Memory B cell (primary cell): ENCODE results near the gene LCTL.
"Not testable (repeated sequence)": the region's sequence is repeated elsewhere in the genome, so short reads cannot be mapped to it uniquely, and the experiment has no call there.

Experiments used
- ATAC-seq: fragments of 150-1000 bp; cut with Tn5 transposase; 2 replicates; pipeline ENCODE4 v1.10.0; 2021; ENCODE audit warnings: low read depth, mild to moderate bottlenecking, moderate library complexity
- DNase-seq, 2 donors: peaks; one replicate each; pipeline ENCODE4 v3.0.0; 2022; ENCODE audit warnings: low spot score in 2 of 2
- H3K27ac Mint-ChIP-seq: one replicate; pipeline ENCODE4 v1.8.0; 2022; ENCODE audit warnings: mild to moderate bottlenecking, moderate library complexity, mixed read lengths
- H3K27me3 Mint-ChIP-seq: one replicate; pipeline ENCODE4 v1.8.0; 2022; ENCODE audit warnings: mixed read lengths
- H3K36me3 Mint-ChIP-seq: one replicate; pipeline ENCODE4 v1.8.0; 2022; ENCODE audit warnings: mild to moderate bottlenecking, mixed read lengths
- H3K4me1 Mint-ChIP-seq: one replicate; pipeline ENCODE4 v1.8.0; 2022; ENCODE audit warnings: mixed read lengths
- H3K4me3 Mint-ChIP-seq: one replicate; pipeline ENCODE4 v1.8.0; 2022; ENCODE audit warnings: mild to moderate bottlenecking, moderate library complexity, mixed read lengths
- H3K9me3 Mint-ChIP-seq: one replicate; pipeline ENCODE4 v1.8.0; 2022; ENCODE audit warnings: mixed read lengths

Gene LCTL

DNA sequence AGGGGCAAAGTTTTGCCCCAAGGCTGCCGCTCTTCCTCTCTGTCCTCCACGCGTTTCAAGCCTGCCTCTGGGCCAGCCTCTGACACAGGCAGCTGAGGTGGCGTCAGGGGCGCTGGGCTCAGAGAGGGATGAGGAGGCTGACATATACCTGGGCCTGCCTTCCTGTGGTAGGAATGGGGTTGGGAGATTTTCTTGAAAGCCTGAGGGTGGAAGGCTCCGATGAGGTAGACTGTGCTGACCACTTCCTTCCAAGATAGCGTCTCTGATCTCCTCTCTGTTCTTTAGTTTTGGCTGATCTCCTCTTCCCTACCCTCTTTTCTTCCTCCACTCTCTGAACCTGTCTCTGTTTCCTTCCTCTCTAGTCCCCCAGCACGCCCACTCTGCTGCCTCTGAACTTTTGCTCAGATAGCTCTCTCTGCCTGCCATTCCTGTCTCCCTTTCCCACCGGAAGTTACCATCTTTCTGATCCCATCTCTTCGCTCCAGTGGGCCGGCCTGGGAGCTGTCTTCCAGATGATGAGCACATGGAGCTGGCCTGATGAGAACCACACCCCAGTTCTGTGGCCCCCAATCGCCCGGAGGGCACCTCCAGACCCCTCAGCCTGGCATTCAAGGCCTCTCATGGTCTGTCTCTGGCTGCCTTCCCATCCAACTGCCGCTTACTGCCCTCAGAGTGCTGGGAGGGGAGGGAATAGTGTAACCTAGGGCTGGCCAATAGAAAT is 32.5 kb upstream of the LCTL start:
- Mint-ChIP-seq H3K27me3 (peaks cover 9% of the 10 kb centered on the region), H3K27ac (no peak overlapping the region), H3K4me3 (no peak overlapping the region), H3K36me3 (no peaks in the 10 kb centered on the region), H3K4me1 (peaks cover 3% of the 10 kb centered on the region), H3K9me3 (no peaks in the 10 kb centered on the region)
- DNase-seq (no peak), ATAC-seq (no peak)

DNA sequence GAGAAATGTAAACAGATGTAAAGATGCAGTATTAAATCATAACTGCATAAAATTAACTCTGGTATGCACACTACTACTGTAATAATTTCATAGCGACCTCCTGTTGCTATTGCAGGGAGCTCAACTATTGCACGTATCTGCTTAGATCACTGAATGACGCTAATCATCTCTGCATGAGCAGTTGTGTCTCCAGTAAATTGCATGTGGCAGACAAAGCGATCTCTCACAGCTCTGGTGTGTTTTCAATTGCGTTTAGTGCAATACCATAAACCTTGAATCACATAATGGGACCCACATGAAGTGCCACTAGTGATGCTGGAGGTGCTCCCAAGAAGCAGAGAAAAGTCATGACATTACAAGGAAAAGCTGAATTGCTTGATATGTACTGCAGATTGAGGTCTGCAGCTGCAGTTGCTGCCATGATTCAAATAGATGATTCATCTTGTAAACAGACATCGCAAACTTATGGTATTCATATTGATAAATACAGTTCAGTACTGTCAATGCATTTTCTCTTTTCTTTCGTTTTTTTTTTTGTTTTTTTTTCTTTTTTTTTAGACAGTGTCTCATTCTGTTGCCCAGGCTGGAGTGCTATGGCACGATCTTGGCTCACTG is 30.2 kb upstream of the LCTL start:
- no peak for ATAC-seq
- Mint-ChIP-seq H3K4me1 (peaks cover 3% of the 10 kb centered on the region), H3K27ac (no peak overlapping the region), H3K27me3 (peaks cover 7% of the 10 kb centered on the region), H3K36me3 (no peaks in the 10 kb centered on the region), H3K4me3 (no peak overlapping the region), H3K9me3 (no peaks in the 10 kb centered on the region)
- DNase-seq = no peak

DNA sequence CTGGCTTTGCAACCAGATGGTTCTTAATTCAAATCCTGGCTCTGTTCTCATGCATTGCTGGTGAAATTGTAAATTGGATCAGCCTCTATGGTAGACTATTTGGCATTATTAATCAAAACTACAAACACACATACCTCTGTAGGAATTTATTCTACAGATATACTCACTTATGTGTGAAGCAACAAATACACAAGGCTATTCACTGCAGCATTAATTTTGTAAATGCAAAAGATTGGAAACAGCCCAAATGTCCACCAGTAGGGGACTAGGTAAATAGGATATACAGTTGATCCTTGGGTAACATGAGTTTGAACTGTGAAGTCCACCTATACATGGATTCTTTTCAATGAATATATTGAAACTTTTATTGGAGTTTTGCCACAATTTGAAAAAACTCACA is 29.5 kb upstream of the LCTL start:
- no peaks in the 10 kb centered on the region for H3K9me3 Mint-ChIP-seq
- ATAC-seq (no peak), DNase-seq (no peak)
- H3K27ac Mint-ChIP-seq = no peak overlapping the region
- H3K36me3 Mint-ChIP-seq = no peaks in the 10 kb centered on the region
- peaks cover 7% of the 10 kb centered on the region for H3K27me3 Mint-ChIP-seq
- H3K4me3 Mint-ChIP-seq = no peak overlapping the region
- H3K4me1 Mint-ChIP-seq = peaks cover 3% of the 10 kb centered on the region

DNA sequence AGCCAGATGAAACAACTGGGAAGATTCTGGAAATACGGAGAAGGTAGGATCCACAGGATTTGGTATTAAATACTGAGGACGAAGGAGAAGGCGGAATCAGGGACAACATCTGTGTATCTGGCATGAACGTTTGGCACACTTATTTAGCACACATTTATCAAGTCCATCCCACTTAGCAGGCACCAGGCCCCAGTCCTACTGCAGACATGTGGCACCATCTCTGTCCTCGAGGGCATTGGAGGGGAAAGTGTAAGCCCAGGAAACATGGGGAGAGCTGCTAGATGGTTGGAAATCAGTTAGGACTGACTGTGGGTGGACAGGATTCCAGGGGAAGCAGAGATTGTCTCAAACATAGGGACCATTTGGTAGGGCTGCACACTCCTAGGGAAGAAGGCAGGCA is 29.0 kb upstream of the LCTL start:
- Mint-ChIP-seq H3K4me3 (no peak overlapping the region), H3K36me3 (no peaks in the 10 kb centered on the region)

DNA sequence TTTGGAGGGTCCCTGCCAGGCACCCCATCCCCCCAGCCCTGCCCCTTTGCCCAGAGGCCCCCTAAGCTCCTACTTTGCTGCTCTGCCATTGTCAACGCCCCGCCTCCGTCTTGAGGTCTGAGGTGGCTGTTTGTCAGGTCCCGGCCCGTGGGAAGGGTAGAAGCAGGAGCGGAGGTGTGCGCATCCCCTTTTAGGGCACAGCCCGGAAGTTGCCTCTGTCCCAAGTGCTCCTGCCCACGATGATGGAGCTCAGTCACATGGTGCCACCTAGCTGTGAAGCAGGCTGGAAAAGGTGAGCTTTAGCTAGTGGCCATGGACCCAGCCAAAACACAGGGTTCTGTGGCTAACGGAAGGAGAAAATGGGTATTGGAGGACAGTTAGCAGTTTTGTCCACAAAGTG is 28.5 kb upstream of the LCTL start:
- peaks cover 7% of the 10 kb centered on the region for H3K27me3 Mint-ChIP-seq
- peaks cover 3% of the 10 kb centered on the region for H3K4me1 Mint-ChIP-seq
- H3K4me3 Mint-ChIP-seq = no peak overlapping the region
- ATAC-seq = no peak
- no peaks in the 10 kb centered on the region for H3K36me3 Mint-ChIP-seq
- no peak for DNase-seq
- no peak overlapping the region for H3K27ac Mint-ChIP-seq
- no peaks in the 10 kb centered on the region for H3K9me3 Mint-ChIP-seq

More for the DNA sequence above, 29.0 kb upstream of the LCTL start:
- ATAC-seq (no peak), DNase-seq (no peak)
- Mint-ChIP-seq H3K4me1 (peaks cover 3% of the 10 kb centered on the region), H3K9me3 (no peaks in the 10 kb centered on the region), H3K27me3 (peaks cover 7% of the 10 kb centered on the region), H3K27ac (no peak overlapping the region)

DNA sequence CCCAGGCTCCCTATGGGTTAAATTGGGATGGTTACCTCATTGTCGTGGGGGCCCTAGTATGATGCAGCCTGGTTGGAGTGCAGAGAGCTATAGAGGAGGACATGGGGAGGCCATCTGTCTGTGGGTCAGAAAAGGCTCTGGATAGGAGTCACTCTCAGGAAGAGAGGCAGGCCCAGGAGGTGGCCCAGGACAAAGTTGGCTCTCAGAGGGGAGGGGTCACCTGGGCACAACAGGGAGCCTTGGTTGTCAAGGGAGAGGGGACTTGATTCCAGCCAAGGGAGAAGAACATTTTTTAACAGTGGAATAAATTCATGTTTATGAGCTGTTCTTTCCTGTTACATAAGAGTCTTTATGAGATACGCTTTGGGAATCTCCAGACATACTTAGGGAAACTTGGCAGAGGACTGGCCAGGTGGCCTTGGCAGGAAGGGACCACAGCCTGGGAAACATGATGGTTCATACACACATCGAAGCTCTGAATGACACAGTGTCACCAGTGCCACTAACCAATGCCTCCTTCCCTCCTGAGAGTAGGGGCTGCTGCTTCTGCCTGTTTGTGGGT is 27.5 kb upstream of the LCTL start:
- no peak overlapping the region for H3K27ac Mint-ChIP-seq
- no peak overlapping the region for H3K4me3 Mint-ChIP-seq

DNA sequence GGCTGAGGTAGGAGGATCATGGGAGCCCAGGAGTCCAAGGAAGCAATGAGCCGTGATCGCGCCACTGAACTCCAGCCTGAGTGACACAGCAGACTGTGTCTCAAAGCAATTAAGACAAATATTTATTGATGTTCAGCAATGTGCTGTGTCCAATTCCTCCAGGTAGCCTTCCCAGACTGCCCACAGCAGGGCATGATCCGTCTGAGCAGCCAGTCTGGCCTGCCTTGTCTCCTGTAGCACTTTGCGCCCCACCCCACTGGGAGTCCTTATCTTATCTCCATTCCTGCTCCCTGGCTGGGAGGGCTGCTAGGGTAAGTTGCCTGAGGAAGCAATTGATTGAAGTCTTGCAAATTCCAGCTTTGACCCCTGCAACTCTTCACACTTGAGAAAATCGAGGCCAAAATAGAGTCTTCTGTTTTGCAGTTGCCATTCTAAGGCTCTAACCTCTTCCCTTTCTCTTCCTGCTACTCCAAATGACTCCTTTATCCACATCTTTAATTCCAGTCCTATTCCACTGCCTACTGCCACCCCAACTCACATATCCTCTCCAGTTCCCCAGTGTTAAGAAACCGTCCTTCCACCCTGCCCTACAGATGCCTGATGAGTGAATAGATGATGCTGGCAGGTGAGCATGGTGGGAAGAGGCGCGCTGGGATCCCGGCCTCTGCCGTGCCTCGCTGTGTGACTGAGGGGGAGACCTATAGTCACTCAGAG is 26.9 kb upstream of the LCTL start:
- DNase-seq (no peak), ATAC-seq (no peak)
- H3K4me1 Mint-ChIP-seq = no peaks in the 10 kb centered on the region
- no peak overlapping the region for H3K4me3 Mint-ChIP-seq
- peaks cover 8% of the 10 kb centered on the region for H3K27me3 Mint-ChIP-seq
- H3K36me3 Mint-ChIP-seq = no peaks in the 10 kb centered on the region
- no peaks in the 10 kb centered on the region for H3K9me3 Mint-ChIP-seq
- no peak overlapping the region for H3K27ac Mint-ChIP-seq

More for the DNA sequence above, 27.5 kb upstream of the LCTL start:
- no peaks in the 10 kb centered on the region for H3K36me3 Mint-ChIP-seq
- H3K27me3 Mint-ChIP-seq = peaks cover 5% of the 10 kb centered on the region
- H3K9me3 Mint-ChIP-seq = no peaks in the 10 kb centered on the region
- DNase-seq = no peak
- peaks cover 1% of the 10 kb centered on the region for H3K4me1 Mint-ChIP-seq
- ATAC-seq = no peak

DNA sequence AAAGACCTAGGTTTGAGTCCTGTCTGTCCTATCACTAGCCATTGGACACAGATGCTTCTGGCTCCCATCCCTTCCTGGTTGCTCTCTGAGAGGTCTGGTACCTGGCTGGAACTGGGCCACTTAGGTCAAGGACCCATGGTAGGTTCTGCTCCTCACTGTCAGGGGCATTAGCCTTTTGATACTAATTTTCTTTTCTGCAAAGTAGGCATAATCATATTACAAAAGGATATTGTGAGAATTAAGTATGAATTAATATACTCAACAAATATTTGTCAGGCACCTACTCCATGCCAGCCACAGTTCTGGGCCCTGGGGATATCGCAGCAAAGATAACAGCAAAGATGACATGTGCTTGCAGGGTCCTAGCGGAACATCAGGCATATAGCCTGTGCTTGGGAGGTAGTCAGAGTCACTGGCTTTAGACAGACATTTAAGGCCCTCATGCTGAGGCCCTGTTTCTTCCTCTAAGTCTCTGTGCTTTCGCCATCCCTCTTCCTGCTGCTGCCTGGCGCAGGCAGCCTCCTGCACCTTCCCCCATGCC is 25.6 kb upstream of the LCTL start:
- DNase-seq (no peak), ATAC-seq (no peak)
- Mint-ChIP-seq H3K4me1 (no peaks in the 10 kb centered on the region), H3K27ac (no peak overlapping the region), H3K36me3 (no peaks in the 10 kb centered on the region), H3K9me3 (no peaks in the 10 kb centered on the region), H3K27me3 (peaks cover 12% of the 10 kb centered on the region), H3K4me3 (no peak overlapping the region)

DNA sequence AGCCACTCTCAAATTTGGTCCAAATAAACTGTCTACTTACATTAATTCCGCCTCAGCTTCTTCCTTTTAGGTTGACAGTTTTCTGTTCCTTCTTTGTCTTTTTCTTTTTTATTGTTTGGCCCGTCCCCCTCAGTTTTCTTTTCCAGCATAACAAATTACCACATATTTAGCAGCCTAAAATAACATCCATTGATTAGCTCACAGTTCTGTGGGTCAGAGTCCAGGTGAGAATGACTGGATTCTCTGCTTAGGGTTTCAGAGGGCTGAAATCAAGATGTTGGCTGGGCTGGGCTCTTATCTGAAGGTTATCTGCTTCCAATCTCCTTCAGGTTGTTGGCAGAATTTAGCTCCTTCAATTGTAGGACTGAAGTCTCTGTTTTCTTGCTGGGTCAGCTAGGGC is 24.6 kb upstream of the LCTL start:
- Mint-ChIP-seq H3K27me3 (peaks cover 14% of the 10 kb centered on the region), H3K4me3 (no peak overlapping the region), H3K9me3 (no peaks in the 10 kb centered on the region), H3K4me1 (no peaks in the 10 kb centered on the region), H3K27ac (no peak overlapping the region), H3K36me3 (no peaks in the 10 kb centered on the region)
- ATAC-seq (no peak), DNase-seq (no peak)

DNA sequence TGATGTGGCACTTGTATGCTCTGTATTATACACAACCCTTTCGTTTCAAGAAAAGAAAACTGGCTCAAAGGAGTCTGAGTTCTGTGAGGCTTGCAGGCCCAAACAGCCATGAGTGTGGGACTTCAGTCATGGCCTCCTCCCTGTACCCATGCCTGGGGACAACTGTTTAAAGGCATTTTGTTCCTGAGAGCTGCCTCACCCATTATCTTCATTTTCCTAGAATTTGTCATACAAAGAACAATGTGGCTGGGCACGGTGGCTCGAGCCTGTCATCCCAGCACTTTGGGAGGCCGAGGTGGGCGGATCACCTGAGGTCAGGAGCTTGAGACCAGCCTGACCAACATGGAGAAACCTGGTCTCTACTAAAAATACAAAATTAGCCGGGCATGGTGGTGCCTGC is 23.6 kb upstream of the LCTL start:
- H3K36me3 Mint-ChIP-seq, H3K4me1 Mint-ChIP-seq, DNase-seq, H3K27ac Mint-ChIP-seq, H3K4me3 Mint-ChIP-seq, H3K9me3 Mint-ChIP-seq, ATAC-seq: not testable (repeated sequence)
- peaks cover 14% of the 10 kb centered on the region for H3K27me3 Mint-ChIP-seq

DNA sequence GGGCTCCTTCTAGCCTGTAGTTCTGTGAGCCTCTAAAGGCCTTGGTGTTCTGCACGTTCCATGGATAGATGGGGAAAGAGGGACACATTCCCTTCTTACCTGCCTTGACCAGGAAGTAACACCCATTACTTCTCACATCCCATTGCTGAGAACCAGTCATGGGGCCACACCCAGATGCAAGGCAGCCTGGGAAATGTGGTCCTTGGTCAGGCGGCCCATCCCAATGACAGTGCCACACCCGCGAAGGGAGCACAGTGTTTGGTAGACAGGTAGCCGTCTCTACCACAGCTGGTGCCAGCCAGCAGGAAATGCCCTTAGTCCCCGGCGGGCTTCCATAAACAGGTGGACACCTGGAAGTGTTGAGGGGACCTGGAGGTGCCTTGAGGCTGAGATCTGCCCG is 23.2 kb upstream of the LCTL start:
- ATAC-seq (no peak), DNase-seq (no peak)
- H3K4me3 Mint-ChIP-seq = no peak overlapping the region
- no peak overlapping the region for H3K27ac Mint-ChIP-seq
- no peaks in the 10 kb centered on the region for H3K36me3 Mint-ChIP-seq
- no peaks in the 10 kb centered on the region for H3K4me1 Mint-ChIP-seq
- peaks cover 15% of the 10 kb centered on the region for H3K27me3 Mint-ChIP-seq
- H3K9me3 Mint-ChIP-seq = no peaks in the 10 kb centered on the region

DNA sequence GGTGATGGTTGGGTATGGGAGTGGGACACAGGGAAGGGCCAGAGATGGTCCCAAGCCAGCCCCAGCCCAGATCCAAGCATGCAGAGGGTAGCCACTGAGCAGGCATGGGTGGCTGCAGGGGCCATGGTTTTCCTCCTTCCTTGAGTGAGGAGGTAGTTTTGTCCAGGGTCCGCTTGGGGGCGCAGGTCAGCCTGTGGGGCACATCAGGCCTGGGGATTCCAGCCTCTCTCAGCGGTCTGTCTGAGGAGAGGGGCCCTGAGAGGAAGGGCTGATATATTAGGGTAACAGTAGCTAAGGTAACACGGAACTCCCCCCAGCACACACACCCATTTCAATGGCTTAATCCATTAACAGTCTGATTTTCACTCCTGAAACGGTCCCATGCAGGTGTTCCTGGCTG is 22.7 kb upstream of the LCTL start:
- Mint-ChIP-seq H3K27me3 (peaks cover 15% of the 10 kb centered on the region), H3K4me1 (no peaks in the 10 kb centered on the region), H3K27ac (no peak overlapping the region), H3K9me3 (no peaks in the 10 kb centered on the region), H3K36me3 (no peaks in the 10 kb centered on the region), H3K4me3 (no peak overlapping the region)
- DNase-seq (no peak), ATAC-seq (no peak)

DNA sequence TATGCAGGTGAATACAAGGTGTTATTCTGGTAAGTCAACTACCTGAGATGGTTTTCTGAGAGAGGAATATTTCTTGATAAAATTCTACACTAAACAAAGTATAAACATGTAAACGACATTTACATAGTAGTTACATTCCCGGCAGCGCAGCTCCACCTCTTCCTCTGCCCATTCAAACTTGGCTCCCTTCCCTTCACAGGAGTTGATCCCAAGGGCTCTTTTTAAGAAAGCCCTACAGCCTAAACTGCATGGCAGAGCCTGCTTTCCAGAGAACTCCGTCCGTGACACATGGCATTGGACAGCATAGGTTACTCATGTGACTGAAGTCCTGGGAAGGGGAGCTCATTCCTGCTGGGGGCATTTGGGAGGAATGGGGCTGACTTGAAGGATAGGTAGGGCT is 22.0 kb upstream of the LCTL start:
- Mint-ChIP-seq H3K4me3 (no peak overlapping the region), H3K9me3 (no peaks in the 10 kb centered on the region), H3K36me3 (no peaks in the 10 kb centered on the region), H3K27me3 (peaks cover 15% of the 10 kb centered on the region), H3K27ac (no peak overlapping the region), H3K4me1 (no peaks in the 10 kb centered on the region)
- ATAC-seq = no peak
- no peak for DNase-seq

DNA sequence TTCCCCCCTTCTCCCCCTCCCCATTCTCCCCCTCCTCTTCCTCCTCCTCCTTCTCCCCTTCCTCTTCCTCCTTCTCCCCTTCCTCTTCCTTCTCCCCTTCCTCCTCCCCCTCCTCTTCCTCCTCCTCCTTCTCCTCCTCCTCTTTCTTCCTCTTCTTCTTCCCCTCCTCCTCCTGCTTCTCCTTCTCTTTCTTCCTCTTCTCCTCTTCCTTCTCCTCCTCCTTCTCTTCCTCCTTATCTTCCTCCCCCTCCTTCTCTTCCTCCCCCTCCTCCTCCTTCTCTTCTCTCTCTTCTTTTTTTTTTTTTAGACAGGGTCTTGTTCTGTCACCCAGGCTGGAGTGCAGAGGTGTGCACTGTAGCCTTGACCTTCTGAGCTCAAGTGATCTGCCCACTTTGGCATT is 21.2 kb upstream of the LCTL start:
- Mint-ChIP-seq H3K4me1 (no peaks in the 10 kb centered on the region), H3K27ac (no peak overlapping the region), H3K4me3 (no peak overlapping the region), H3K9me3 (no peaks in the 10 kb centered on the region), H3K27me3 (peaks cover 15% of the 10 kb centered on the region), H3K36me3 (no peaks in the 10 kb centered on the region)
- no peak for ATAC-seq
- no peak for DNase-seq
